Measurements from ENCODE around the gene AQP6.
"Not testable (repeated sequence)": the region's sequence is repeated elsewhere in the genome, so short reads cannot be mapped to it uniquely, and the experiment has no call there.

The AQP6 gene

GRCh38 chr12:49976557-49976956 lies 3.8 kb downstream of the AQP6 start:
- Histone ChIP-seq H3K4me1 (ENCODE audit: insufficient read depth, low read length) (no peaks in the 10 kb centered on the region), H3K27me3 (ENCODE audit: insufficient read depth, low read length) (no peaks in the 10 kb centered on the region)

GRCh38 chr12:49978125-49978524 lies 5.4 kb downstream of the AQP6 start:
- Histone ChIP-seq H3K27me3 (ENCODE audit: insufficient read depth, low read length) (no peaks in the 10 kb centered on the region), H3K36me3 (ENCODE audit: insufficient read depth, low read length) (no peaks in the 10 kb centered on the region), H3K4me1 (ENCODE audit: insufficient read depth, low read length) (no peaks in the 10 kb centered on the region), H3K4me3 (ENCODE audit: low read length) (no peak overlapping the region), H2AFZ (ENCODE audit: low read depth, low read length) (no peak overlapping the region), H3K9me3 (ENCODE audit: low read length) (no peaks in the 10 kb centered on the region)

More at GRCh38 chr12:49976557-49976956, 3.8 kb downstream of the AQP6 start:
- Histone ChIP-seq H3K9me3 (ENCODE audit: low read length) (no peaks in the 10 kb centered on the region), H2AFZ (ENCODE audit: low read depth, low read length) (no peak overlapping the region), H3K36me3 (ENCODE audit: insufficient read depth, low read length) (no peaks in the 10 kb centered on the region), H3K4me3 (ENCODE audit: low read length) (no peak overlapping the region)

- H3K27me3 ChIP-seq (ENCODE audit: insufficient read depth, low read length) = no peaks in the 10 kb centered on the region
- no peaks in the 10 kb centered on the region for H3K4me1 ChIP-seq (ENCODE audit: insufficient read depth, low read length)
- no peak overlapping the region for H3K4me3 ChIP-seq (ENCODE audit: low read length)
- no peaks in the 10 kb centered on the region for H3K36me3 ChIP-seq (ENCODE audit: insufficient read depth, low read length)
- no peak overlapping the region for H2AFZ ChIP-seq (ENCODE audit: low read depth, low read length)
- H3K9me3 ChIP-seq (ENCODE audit: low read length) = no peaks in the 10 kb centered on the region
These were observed 6.4 kb downstream of the AQP6 start for GRCh38 chr12:49979016-49979586.

GRCh38 chr12:49979791-49980190 lies 7.0 kb downstream of the AQP6 start:
- H3K4me1 ChIP-seq (ENCODE audit: insufficient read depth, low read length) = no peaks in the 10 kb centered on the region
- H3K27me3 ChIP-seq (ENCODE audit: insufficient read depth, low read length) = no peaks in the 10 kb centered on the region
- no peak overlapping the region for H2AFZ ChIP-seq (ENCODE audit: low read depth, low read length)
- no peak overlapping the region for H3K4me3 ChIP-seq (ENCODE audit: low read length)
- no peaks in the 10 kb centered on the region for H3K36me3 ChIP-seq (ENCODE audit: insufficient read depth, low read length)
- no peaks in the 10 kb centered on the region for H3K9me3 ChIP-seq (ENCODE audit: low read length)

- H3K9me3 ChIP-seq (ENCODE audit: low read length) = no peaks in the 10 kb centered on the region
- H3K27me3 ChIP-seq (ENCODE audit: insufficient read depth, low read length) = no peaks in the 10 kb centered on the region
- H2AFZ ChIP-seq (ENCODE audit: low read depth, low read length) = no peak overlapping the region
- no peaks in the 10 kb centered on the region for H3K36me3 ChIP-seq (ENCODE audit: insufficient read depth, low read length)
- no peaks in the 10 kb centered on the region for H3K4me1 ChIP-seq (ENCODE audit: insufficient read depth, low read length)
- no peak overlapping the region for H3K4me3 ChIP-seq (ENCODE audit: low read length)
These were observed 8.0 kb downstream of the AQP6 start for GRCh38 chr12:49980501-49981349.

GRCh38 chr12:49982246-49983087 lies 9.7 kb downstream of the AQP6 start:
- Histone ChIP-seq H3K4me3 (ENCODE audit: low read length) (no peak overlapping the region), H3K4me1 (ENCODE audit: insufficient read depth, low read length) (no peaks in the 10 kb centered on the region), H3K36me3 (ENCODE audit: insufficient read depth, low read length) (peaks cover 7% of the 10 kb centered on the region), H3K27me3 (ENCODE audit: insufficient read depth, low read length) (no peaks in the 10 kb centered on the region), H3K9me3 (ENCODE audit: low read length) (no peaks in the 10 kb centered on the region), H2AFZ (ENCODE audit: low read depth, low read length) (no peak overlapping the region)

- Histone ChIP-seq H3K9me3 (ENCODE audit: low read length) (no peaks in the 10 kb centered on the region), H3K36me3 (ENCODE audit: insufficient read depth, low read length) (peaks cover 17% of the 10 kb centered on the region), H3K4me1 (ENCODE audit: insufficient read depth, low read length) (no peaks in the 10 kb centered on the region), H3K4me3 (ENCODE audit: low read length) (no peak overlapping the region), H3K27me3 (ENCODE audit: insufficient read depth, low read length) (no peaks in the 10 kb centered on the region), H2AFZ (ENCODE audit: low read depth, low read length) (no peak overlapping the region)
These were observed 11.1 kb downstream of the AQP6 start for GRCh38 chr12:49983892-49984291.

- H3K4me3 ChIP-seq (ENCODE audit: low read length) = no peak overlapping the region
- no peaks in the 10 kb centered on the region for H3K4me1 ChIP-seq (ENCODE audit: insufficient read depth, low read length)
- no peak overlapping the region for H2AFZ ChIP-seq (ENCODE audit: low read depth, low read length)
- no peaks in the 10 kb centered on the region for H3K9me3 ChIP-seq (ENCODE audit: low read length)
- no peaks in the 10 kb centered on the region for H3K27me3 ChIP-seq (ENCODE audit: insufficient read depth, low read length)
- peaks cover 22% of the 10 kb centered on the region for H3K36me3 ChIP-seq (ENCODE audit: insufficient read depth, low read length)
These were observed 12.0 kb downstream of the AQP6 start for GRCh38 chr12:49984476-49985359.

- no peak overlapping the region for H2AFZ ChIP-seq (ENCODE audit: low read depth, low read length)
- H3K4me3 ChIP-seq (ENCODE audit: low read length) = no peak overlapping the region
- no peaks in the 10 kb centered on the region for H3K9me3 ChIP-seq (ENCODE audit: low read length)
- H3K27me3 ChIP-seq (ENCODE audit: insufficient read depth, low read length) = no peaks in the 10 kb centered on the region
- H3K4me1 ChIP-seq (ENCODE audit: insufficient read depth, low read length) = no peaks in the 10 kb centered on the region
- H3K36me3 ChIP-seq (ENCODE audit: insufficient read depth, low read length) = peaks cover 34% of the 10 kb centered on the region
These were observed 13.2 kb downstream of the AQP6 start for GRCh38 chr12:49985981-49986380.

GRCh38 chr12:49986476-49986875 lies 13.7 kb downstream of the AQP6 start:
- H2AFZ ChIP-seq (ENCODE audit: low read depth, low read length); H3K27me3 ChIP-seq (ENCODE audit: insufficient read depth, low read length); H3K9me3 ChIP-seq (ENCODE audit: low read length); H3K4me1 ChIP-seq (ENCODE audit: insufficient read depth, low read length); H3K4me3 ChIP-seq (ENCODE audit: low read length): not testable (repeated sequence)
- H3K36me3 ChIP-seq (ENCODE audit: insufficient read depth, low read length) = peaks cover 37% of the 10 kb centered on the region

GRCh38 chr12:49987625-49988303 lies 15.0 kb downstream of the AQP6 start:
- H3K4me1 ChIP-seq (ENCODE audit: insufficient read depth, low read length) = no peaks in the 10 kb centered on the region
- H3K9me3 ChIP-seq (ENCODE audit: low read length) = no peaks in the 10 kb centered on the region
- no peaks in the 10 kb centered on the region for H3K27me3 ChIP-seq (ENCODE audit: insufficient read depth, low read length)
- no peak overlapping the region for H2AFZ ChIP-seq (ENCODE audit: low read depth, low read length)
- H3K36me3 ChIP-seq (ENCODE audit: insufficient read depth, low read length) = peaks cover 50% of the 10 kb centered on the region
- no peak overlapping the region for H3K4me3 ChIP-seq (ENCODE audit: low read length)

GRCh38 chr12:49989400-49989799 lies 16.7 kb downstream of the AQP6 start:
- H2AFZ ChIP-seq (ENCODE audit: low read depth, low read length); H3K9me3 ChIP-seq (ENCODE audit: low read length); H3K4me3 ChIP-seq (ENCODE audit: low read length); H3K27me3 ChIP-seq (ENCODE audit: insufficient read depth, low read length); H3K4me1 ChIP-seq (ENCODE audit: insufficient read depth, low read length): not testable (repeated sequence)
- peaks cover 64% of the 10 kb centered on the region for H3K36me3 ChIP-seq (ENCODE audit: insufficient read depth, low read length)
